NCI-H2081 (cell line): ENCODE data around the gene ADAM11.

Experiments used
- DNase-seq, 2 experiments: peaks; one replicate each; lab custom pipeline; 2025; lab: John Stamatoyannopoulos, UW

ADAM11 gene

GRCh38 chr17:44830359-44831288 is 71.8 kb downstream of the ADAM11 start:
- no peak for DNase-seq

DNA sequence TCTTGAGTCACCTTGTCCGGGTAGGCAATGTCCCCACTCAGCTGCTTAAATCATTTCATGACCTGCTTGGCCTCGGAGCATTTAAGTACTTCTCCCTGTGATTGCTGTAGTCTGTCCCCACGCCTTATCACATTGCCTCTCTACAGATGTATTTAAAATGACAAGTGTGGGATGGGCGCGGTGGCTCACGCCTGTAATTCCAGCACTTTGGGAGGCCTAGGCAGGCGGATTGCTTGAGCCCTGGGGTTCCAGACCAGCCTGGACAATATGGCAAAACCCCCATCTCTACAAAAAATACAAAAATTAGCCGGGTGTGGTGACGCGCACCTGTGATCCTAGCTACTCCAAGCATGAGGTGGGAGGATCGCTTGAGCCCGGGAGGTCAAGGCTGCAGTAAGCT is 72.6 kb downstream of the ADAM11 start:
- DNase-seq = no peak
